GM19099 (cell line): Measurements from ENCODE around the gene CEPT1.
A peak's percentile ranks its signal among the peaks of the same experiment; 100 is the strongest.

Experiments
- POLR2A ChIP-seq: IDR thresholded peaks from 3 replicates; pipeline ENCODE4 v1.6.1; 2011; ENCODE audit warnings: low read depth; ENCODE audit not compliant: insufficient read length; ENCODE audit errors: extremely low read depth

CEPT1 gene

GRCh38 chr1:111209622-111210021, 69.6 kb downstream of the CEPT1 start:
- no peak for TF ChIP-seq POLR2A

GRCh38 chr1:111211921-111212320, 71.9 kb downstream of the CEPT1 start:
- no peak for TF ChIP-seq POLR2A

DNA sequence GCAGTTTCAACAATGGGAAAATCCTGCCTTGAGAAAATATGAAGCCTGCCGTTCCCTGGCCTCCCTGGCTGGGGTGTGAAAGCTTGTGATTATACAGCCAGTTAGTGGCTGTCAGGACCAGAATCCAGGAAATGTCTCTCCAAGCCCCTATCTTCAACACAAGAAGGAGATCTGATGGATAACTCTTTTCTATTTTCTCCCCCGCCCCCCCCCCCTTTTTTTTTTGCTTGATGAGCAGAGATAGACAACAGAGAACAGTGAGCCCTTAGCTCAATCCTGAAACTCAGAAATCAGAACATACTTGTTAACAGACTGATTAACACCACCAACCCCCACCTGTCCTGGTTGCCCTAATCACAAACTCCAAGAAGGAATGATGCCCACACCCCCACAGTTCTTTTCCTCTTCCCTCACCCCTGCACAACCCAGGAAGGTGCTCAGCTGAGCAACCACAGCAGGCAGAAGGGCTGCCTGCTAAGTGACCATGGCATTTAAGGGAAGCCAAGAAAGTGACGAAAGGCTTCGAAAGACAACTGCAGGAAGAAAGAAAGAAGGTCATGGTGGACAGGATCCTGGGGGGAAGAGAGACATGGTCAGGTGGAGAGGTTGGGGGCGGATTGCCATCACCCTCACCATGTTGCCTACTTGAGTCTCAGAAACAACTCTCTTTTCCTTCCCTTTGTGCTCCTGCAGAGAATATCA, 72.8 kb downstream of the CEPT1 start:
- TF ChIP-seq POLR2A = no peak

DNA sequence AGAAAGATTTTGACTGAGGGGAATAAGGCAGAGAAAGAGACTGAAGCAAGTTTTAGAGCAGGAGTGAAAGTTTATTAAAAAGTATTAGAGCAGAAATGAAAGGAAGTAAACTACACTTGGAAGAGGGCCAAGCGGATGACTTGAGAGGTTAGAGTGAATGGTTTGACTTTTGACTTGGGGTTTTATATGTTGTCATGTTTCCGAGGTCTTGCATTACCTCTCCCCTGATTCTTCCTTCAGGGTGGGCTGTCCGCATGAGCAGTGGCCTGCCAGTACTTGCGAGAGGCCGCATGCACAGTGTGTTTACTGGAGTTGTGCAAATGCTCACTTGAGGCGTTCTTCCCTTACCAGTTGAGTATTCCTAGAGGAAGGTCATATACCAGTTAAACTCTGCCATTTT, 73.4 kb downstream of the CEPT1 start:
- TF ChIP-seq POLR2A = no peak

- TF ChIP-seq POLR2A = peak; percentile 61
These were observed 74.2 kb downstream of the CEPT1 start for GRCh38 chr1:111214074-111214801.

DNA sequence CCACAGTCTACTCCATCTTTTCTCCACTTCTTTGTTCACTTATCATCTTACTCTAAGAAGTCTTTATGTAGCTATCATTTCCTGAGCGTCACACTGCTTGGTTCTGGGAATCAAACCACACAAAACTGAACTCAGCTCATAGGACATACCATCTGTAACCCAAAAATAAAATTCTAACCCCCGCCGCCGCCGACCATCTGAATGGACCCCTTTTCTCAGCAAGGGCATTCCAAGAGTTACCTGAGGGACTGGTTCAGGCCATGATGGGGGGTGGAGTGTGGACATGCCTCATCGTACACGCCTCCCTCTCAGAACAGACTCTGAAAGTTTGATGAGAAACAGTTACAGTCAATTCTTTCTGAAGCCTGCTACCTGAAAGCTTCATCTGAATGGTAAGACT, 74.9 kb downstream of the CEPT1 start:
- TF ChIP-seq POLR2A = peak; percentile 3

- no peak for TF ChIP-seq POLR2A
These were observed 76.7 kb downstream of the CEPT1 start for GRCh38 chr1:111216751-111217150.

DNA sequence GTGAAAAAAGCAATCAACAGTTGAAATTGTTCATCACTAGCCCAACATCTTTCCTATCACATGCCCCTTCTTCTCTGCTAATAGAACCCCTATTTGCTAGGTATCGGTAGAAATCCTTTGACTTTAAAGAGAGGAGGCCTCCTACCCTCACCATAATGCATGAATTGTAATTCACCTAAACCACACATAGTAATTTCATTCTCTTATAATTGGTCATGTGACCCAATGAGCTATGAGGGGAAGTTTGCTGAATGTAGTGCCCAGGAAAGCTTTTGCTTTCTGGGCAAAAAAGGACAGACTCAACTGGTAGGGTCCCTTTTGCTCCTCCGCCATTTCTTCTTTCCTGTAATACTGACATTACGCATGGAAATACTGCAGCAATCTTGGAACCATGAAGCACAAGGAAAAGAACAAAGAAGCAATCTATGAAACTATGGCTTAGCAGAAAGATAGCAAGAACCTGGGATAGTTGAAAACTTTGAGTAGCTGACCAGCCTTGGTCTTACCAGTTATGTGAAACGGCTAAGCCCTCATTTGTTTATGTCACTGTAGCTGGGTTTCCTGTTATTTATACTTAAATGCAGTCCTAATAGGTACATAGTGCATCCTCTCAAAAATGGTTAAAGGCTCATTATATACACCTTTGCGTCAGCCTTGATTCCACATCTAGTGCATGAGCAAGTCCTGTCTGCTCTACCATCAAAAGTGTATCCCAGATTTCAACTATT, 77.3 kb downstream of the CEPT1 start:
- TF ChIP-seq POLR2A = no peak

DNA sequence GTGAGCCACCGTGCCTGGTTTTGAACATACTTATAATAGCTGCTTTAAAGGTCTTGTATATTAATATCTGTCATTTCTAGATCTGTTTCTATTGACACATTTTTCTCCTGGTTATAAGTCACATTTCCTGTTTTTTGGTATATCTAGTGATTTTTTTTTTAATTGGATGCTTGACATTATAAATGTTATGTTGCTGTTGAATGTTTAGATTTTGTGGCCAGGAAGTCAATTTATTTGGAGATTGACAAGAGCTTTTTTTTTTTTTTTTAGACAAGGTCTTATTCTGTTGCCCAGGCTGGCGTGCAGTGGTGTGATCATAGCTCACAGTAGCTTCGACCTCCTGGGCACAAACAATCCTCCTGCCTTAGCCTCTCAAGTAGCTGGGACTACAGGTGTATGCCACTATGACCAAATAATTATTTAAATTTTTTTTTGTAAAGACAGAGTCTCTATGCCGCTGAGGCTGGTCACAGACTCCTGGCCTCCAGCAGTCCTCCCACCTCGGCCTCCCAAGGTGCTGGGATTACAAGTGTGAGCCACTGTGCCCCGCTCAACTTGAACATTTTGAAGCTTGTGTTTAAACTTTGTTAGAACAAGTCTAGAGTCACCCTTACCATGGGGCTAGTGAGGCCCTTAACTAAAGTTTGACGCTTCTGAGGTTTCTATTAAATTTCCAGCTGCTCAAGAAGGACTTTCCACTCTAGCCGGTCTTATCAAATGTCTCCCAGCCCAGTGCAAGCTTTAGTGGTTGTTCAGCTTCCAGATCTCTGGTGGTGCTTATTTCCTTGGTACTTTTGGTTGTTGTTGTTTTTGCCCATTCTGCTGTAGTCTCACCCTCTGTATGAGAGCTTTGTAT, 78.9 kb downstream of the CEPT1 start:
- no peak for TF ChIP-seq POLR2A

DNA sequence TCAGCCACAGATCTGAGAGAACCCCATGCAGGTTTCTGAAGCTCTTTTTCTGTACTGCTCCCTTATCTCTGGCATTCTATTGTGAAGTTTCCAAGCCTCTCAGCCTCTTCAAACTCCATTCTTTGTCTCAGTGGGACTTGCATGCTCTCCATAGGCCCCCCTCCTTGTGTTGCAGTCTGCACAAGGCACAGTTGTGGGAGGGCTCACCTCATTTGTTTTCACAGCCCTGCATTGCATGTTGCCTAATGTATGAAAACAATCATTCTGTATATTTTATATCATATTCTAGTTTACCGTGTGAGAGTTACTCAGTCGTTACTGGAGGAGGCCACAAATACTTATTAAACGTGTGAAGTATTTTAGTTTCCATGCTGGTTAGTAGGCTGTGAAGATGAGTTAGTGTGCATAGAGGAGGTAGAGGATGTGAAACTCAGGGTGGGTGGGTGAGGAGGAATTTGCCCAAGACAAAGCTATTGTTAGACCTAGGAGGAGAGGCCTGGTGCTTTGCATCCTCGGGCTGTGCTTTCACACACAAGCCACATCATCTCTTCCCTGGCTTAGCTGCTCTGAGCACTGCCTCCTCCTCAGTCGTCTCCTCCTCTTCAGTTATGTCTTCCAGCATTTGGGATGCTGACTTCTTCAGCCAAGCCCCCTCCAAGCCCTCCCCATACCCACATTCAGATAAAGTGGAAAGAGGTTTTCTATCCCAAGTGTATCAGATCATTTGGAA, 79.7 kb downstream of the CEPT1 start:
- peak; percentile 66 for TF ChIP-seq POLR2A

DNA sequence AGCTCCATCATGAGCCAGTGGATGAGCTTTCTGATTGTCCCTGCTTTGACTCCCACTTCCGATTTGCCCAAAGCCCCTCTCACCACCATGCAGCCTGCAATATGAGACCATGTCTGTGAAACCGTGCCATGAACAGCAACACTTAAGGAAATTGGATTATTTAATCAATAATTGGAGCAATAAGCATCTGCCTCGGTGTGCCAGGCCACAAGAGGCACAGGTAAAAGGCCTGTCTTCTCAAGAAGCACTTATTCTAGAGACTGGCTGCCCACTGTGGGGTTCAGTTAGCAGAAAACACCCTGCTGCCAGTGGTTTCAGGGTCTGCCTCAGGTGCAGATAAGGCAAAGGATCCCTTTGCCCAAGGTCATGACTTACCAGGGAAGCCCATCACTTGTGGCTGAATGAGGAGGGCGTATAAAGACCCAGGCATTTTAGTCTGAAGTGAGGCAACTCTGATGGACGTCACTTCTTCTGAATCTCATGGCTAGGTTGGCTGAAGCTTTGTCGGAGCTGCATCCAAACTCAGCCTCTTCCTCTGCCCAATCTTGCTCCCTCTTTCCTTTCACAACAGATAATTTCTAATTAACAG, 80.4 kb downstream of the CEPT1 start:
- no peak for TF ChIP-seq POLR2A

- no peak for TF ChIP-seq POLR2A
These were observed 81.2 kb downstream of the CEPT1 start for GRCh38 chr1:111221276-111221632.

GRCh38 chr1:111221633-111222291, 81.7 kb downstream of the CEPT1 start:
- TF ChIP-seq POLR2A = peak; percentile 59
